ENCODE results near the gene DDIT4. TPM values are rescaled to one million over a fixed set of nuclear protein-coding genes. Genes with fewer than 3 reads are reported as not detected.

DDIT4 gene
- polyA plus RNA-seq, 1 donor, result 47.2 TPM

GRCh38 chr10:72318418-72319262, 44.9 kb downstream of the DDIT4 start:
- DNase-seq, result no peak
- Histone ChIP-seq H3K27me3 (ENCODE audit: control insufficient read depth, insufficient read depth, low read length) (no peaks in the 10 kb centered on the region), H3K4me3 (ENCODE audit: low read length) (no peak overlapping the region), H3K9me3 (ENCODE audit: control insufficient read depth, low read depth, low read length) (no peaks in the 10 kb centered on the region), H3K36me3 (ENCODE audit: control insufficient read depth, insufficient read depth, low read length) (no peaks in the 10 kb centered on the region), H3K4me1 (ENCODE audit: control insufficient read depth, insufficient read depth, low read length) (peaks cover 45% of the 10 kb centered on the region), H3K27ac (ENCODE audit: low read length) (peak overlapping the region; percentile 34)
- 100% methylated on average over 1 of the region's 10 CpGs for WGBS (ENCODE audit: insufficient coverage, low lambda C conversion rate)

- peak overlapping the region; percentile 47 for H3K4me3 ChIP-seq (ENCODE audit: low read length)
- WGBS (ENCODE audit: insufficient coverage, low lambda C conversion rate), result no CpG with 5 or more reads among the region's 60 CpGs
- peaks cover 45% of the 10 kb centered on the region for H3K4me1 ChIP-seq (ENCODE audit: control insufficient read depth, insufficient read depth, low read length)
These were observed 45.9 kb downstream of the DDIT4 start for GRCh38 chr10:72319416-72320254.

GRCh38 chr10:72320676-72321247, 47.0 kb downstream of the DDIT4 start:
- Histone ChIP-seq H3K4me1 (ENCODE audit: control insufficient read depth, insufficient read depth, low read length) (peaks cover 46% of the 10 kb centered on the region), H3K27me3 (ENCODE audit: control insufficient read depth, insufficient read depth, low read length) (no peaks in the 10 kb centered on the region), H3K9me3 (ENCODE audit: control insufficient read depth, low read depth, low read length) (no peaks in the 10 kb centered on the region), H3K27ac (ENCODE audit: low read length) (peak overlapping the region; percentile 75), H3K36me3 (ENCODE audit: control insufficient read depth, insufficient read depth, low read length) (no peaks in the 10 kb centered on the region), H3K4me3 (ENCODE audit: low read length) (no peak overlapping the region)
- DNase-seq, result peak in 1 of 2 donors; percentile 63
- no CpG with 5 or more reads among the region's 12 CpGs for WGBS (ENCODE audit: insufficient coverage, low lambda C conversion rate)

More at GRCh38 chr10:72319416-72320254, 45.9 kb downstream of the DDIT4 start:
- H3K36me3 ChIP-seq (ENCODE audit: control insufficient read depth, insufficient read depth, low read length), result no peaks in the 10 kb centered on the region
- peak overlapping the region; percentile 75 for H3K27ac ChIP-seq (ENCODE audit: low read length)
- H3K27me3 ChIP-seq (ENCODE audit: control insufficient read depth, insufficient read depth, low read length), result no peaks in the 10 kb centered on the region
- no peaks in the 10 kb centered on the region for H3K9me3 ChIP-seq (ENCODE audit: control insufficient read depth, low read depth, low read length)
- peak; percentile 87 to 92 for DNase-seq

- Histone ChIP-seq H3K27me3 (ENCODE audit: control insufficient read depth, insufficient read depth, low read length) (no peaks in the 10 kb centered on the region), H3K9me3 (ENCODE audit: control insufficient read depth, low read depth, low read length) (no peaks in the 10 kb centered on the region), H3K4me3 (ENCODE audit: low read length) (no peak overlapping the region), H3K36me3 (ENCODE audit: control insufficient read depth, insufficient read depth, low read length) (no peaks in the 10 kb centered on the region), H3K4me1 (ENCODE audit: control insufficient read depth, insufficient read depth, low read length) (peaks cover 39% of the 10 kb centered on the region), H3K27ac (ENCODE audit: low read length) (peak overlapping the region; percentile 75)
- no CpG with 5 or more reads among the region's 13 CpGs for WGBS (ENCODE audit: insufficient coverage, low lambda C conversion rate)
- DNase-seq, result no peak
These were observed 47.7 kb downstream of the DDIT4 start for GRCh38 chr10:72321248-72322029.

DNA sequence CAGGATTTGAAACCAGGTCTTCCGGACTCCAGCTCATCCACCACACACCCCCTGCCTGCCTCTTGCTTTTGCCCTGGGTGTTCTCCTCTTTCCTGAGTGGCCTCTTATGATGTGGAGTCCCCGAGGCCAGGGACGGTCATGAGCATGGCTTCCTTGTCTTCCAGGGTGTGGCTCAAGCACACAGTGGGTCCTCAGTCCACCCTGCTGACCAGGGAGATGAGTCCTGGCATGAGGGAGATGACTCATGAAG, 48.2 kb downstream of the DDIT4 start:
- Histone ChIP-seq H3K27ac (ENCODE audit: low read length) (no peak overlapping the region), H3K27me3 (ENCODE audit: control insufficient read depth, insufficient read depth, low read length) (no peaks in the 10 kb centered on the region), H3K36me3 (ENCODE audit: control insufficient read depth, insufficient read depth, low read length) (no peaks in the 10 kb centered on the region), H3K9me3 (ENCODE audit: control insufficient read depth, low read depth, low read length) (no peaks in the 10 kb centered on the region), H3K4me1 (ENCODE audit: control insufficient read depth, insufficient read depth, low read length) (peaks cover 35% of the 10 kb centered on the region), H3K4me3 (ENCODE audit: low read length) (no peak overlapping the region)
- DNase-seq, result no peak
- no CpG with 5 or more reads among the region's 3 CpGs for WGBS (ENCODE audit: insufficient coverage, low lambda C conversion rate)

DNA sequence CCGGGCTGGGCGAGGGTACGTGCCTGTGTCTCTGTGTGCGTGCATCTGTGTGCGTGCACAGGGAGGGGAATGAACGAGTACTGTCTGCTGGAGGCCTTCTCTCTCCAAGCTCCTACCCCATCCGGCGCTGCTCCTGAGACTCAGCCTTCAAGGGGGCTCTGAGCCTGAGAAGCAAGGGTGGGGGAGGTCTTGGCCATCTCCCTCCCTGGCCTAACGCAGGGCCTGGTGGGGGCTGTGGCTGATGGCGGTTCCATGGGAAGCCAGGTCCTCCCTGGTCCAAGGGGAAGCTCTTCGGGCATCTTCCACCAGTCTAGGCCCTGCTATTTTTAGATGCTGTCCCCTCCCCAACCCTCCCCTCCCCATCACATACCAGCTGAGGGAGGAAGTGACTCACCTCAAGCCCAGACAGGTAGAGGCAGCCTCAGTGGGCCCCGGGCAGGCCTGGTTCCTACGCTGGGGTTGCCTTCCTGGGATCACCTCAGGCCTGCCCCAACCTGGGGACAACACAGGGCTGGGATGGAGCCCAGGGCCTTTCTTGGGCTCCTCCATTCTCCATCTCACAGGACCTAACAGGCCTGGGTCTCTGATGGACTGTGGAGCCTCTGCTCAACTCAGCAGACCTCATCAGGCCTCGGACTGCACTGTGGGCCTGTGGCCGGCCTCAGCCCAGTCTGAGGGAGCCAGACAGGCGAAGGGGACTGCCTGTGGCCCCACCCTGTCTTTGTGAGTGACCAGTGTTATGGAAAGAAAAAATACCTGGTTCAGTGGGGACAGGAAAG, 48.7 kb downstream of the DDIT4 start:
- Histone ChIP-seq H3K9me3 (ENCODE audit: control insufficient read depth, low read depth, low read length) (no peaks in the 10 kb centered on the region), H3K27me3 (ENCODE audit: control insufficient read depth, insufficient read depth, low read length) (no peaks in the 10 kb centered on the region), H3K4me3 (ENCODE audit: low read length) (no peak overlapping the region), H3K27ac (ENCODE audit: low read length) (no peak overlapping the region), H3K4me1 (ENCODE audit: control insufficient read depth, insufficient read depth, low read length) (peaks cover 35% of the 10 kb centered on the region), H3K36me3 (ENCODE audit: control insufficient read depth, insufficient read depth, low read length) (no peaks in the 10 kb centered on the region)
- no peak for DNase-seq
- WGBS (ENCODE audit: insufficient coverage, low lambda C conversion rate), result no CpG with 5 or more reads among the region's 16 CpGs

GRCh38 chr10:72323108-72323749, 49.5 kb downstream of the DDIT4 start:
- Histone ChIP-seq H3K36me3 (ENCODE audit: control insufficient read depth, insufficient read depth, low read length) (no peaks in the 10 kb centered on the region), H3K4me1 (ENCODE audit: control insufficient read depth, insufficient read depth, low read length) (peaks cover 38% of the 10 kb centered on the region), H3K27ac (ENCODE audit: low read length) (no peak overlapping the region), H3K9me3 (ENCODE audit: control insufficient read depth, low read depth, low read length) (no peaks in the 10 kb centered on the region), H3K4me3 (ENCODE audit: low read length) (no peak overlapping the region), H3K27me3 (ENCODE audit: control insufficient read depth, insufficient read depth, low read length) (no peaks in the 10 kb centered on the region)
- no CpG with 5 or more reads among the region's 10 CpGs for WGBS (ENCODE audit: insufficient coverage, low lambda C conversion rate)
- DNase-seq, result no peak

- DNase-seq, result no peak
- Histone ChIP-seq H3K36me3 (ENCODE audit: control insufficient read depth, insufficient read depth, low read length) (no peaks in the 10 kb centered on the region), H3K9me3 (ENCODE audit: control insufficient read depth, low read depth, low read length) (no peaks in the 10 kb centered on the region), H3K27ac (ENCODE audit: low read length) (no peak overlapping the region), H3K4me3 (ENCODE audit: low read length) (no peak overlapping the region), H3K27me3 (ENCODE audit: control insufficient read depth, insufficient read depth, low read length) (no peaks in the 10 kb centered on the region), H3K4me1 (ENCODE audit: control insufficient read depth, insufficient read depth, low read length) (peaks cover 43% of the 10 kb centered on the region)
- WGBS (ENCODE audit: insufficient coverage, low lambda C conversion rate), result no CpG with 5 or more reads among the region's 12 CpGs
These were observed 50.1 kb downstream of the DDIT4 start for GRCh38 chr10:72323771-72324191.

Data from large intestine (tissue), 3 donors.